ENCODE data around the gene TACC2. TPM values are rescaled to one million over a fixed set of nuclear protein-coding genes. Genes with fewer than 3 reads are reported as not detected.
A peak's percentile ranks its signal among the peaks of the same experiment; 100 is the strongest.

The TACC2 gene
- total and polyA plus RNA-seq, 7 donors = 44.0 to 439 (median 313) TPM

GRCh38 chr10:122224159-122224558 is 235.2 kb downstream of the TACC2 start:
- DNase-seq = no peak
- ATAC-seq = peak in 2 of 4 donors; percentile 4 to 26
- no peak overlapping the region for H3K4me3 ChIP-seq
- TF ChIP-seq CTCF (IDR thresholded peaks at IDR 0.05) = no peak
- H3K4me1 ChIP-seq = peaks cover 27% of the 10 kb centered on the region
- WGBS, 3 donors = 65 to 90% (median 74%) methylated on average over 9 of the region's 9 CpGs
- H3K9me3 ChIP-seq = no peaks in the 10 kb centered on the region
- no peak overlapping the region for H3K27ac ChIP-seq
- H3K36me3 ChIP-seq (ENCODE audit: insufficient read depth in 1 of 2, low read depth in 1 of 2) = peaks cover under 1 to 95% of the 10 kb centered on the region in 2 donors
- intact Hi-C loops (cut with DNase I) = no loop called here
- no peaks in the 10 kb centered on the region for H3K27me3 ChIP-seq (ENCODE audit: insufficient read depth in 3 of 3, low read length in 2 of 3)

DNA sequence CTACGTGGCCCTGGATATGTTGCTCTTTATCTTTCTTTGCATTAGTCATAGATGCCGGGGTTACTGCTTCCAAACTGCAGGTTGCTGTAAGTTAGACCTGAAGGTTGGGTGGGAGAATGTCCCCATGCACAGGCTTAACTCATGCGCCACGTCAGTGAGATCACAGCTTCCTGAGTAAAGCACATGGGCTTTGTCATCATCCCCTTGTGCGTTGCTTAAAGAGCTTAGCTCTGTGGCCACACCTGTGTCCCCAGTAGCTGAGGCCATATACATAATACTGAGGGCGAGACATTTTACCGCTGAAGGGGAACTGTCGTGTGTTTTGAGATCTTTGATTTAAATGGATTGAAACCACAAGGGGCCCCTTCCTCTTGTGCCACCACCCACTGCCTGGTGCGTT is 236.4 kb downstream of the TACC2 start:
- H3K36me3 ChIP-seq (ENCODE audit: insufficient read depth in 1 of 2, low read depth in 1 of 2) = peaks cover 6 to 95% of the 10 kb centered on the region in 2 donors
- H3K27ac ChIP-seq = no peak overlapping the region
- 87 to 93% (median 89%) methylated on average over 9 of the region's 9 CpGs for WGBS, 3 donors
- no peaks in the 10 kb centered on the region for H3K27me3 ChIP-seq (ENCODE audit: insufficient read depth in 3 of 3, low read length in 2 of 3)
- no peak for DNase-seq
- no peak overlapping the region for H3K4me3 ChIP-seq
- peaks cover 20% of the 10 kb centered on the region for H3K4me1 ChIP-seq
- no peaks in the 10 kb centered on the region for H3K9me3 ChIP-seq
- no peak for TF ChIP-seq CTCF (IDR thresholded peaks at IDR 0.05)
- intact Hi-C loops (cut with DNase I) = no loop called here
- ATAC-seq = no peak

GRCh38 chr10:122227754-122228153 is 238.8 kb downstream of the TACC2 start:
- Histone ChIP-seq H3K4me1 (peaks cover 15% of the 10 kb centered on the region), H3K27me3 (ENCODE audit: insufficient read depth in 3 of 3, low read length in 2 of 3) (no peaks in the 10 kb centered on the region), H3K36me3 (ENCODE audit: insufficient read depth in 1 of 2, low read depth in 1 of 2) (peaks cover 6 to 94% of the 10 kb centered on the region in 2 donors), H3K4me3 (no peak overlapping the region), H3K9me3 (no peaks in the 10 kb centered on the region), H3K27ac (no peak overlapping the region)
- no peak for TF ChIP-seq CTCF (IDR thresholded peaks at IDR 0.05)
- WGBS, 3 donors = 82 to 90% (median 89%) methylated on average over 4 of the region's 4 CpGs
- no peak for ATAC-seq
- intact Hi-C loops (cut with DNase I) = no loop called here
- DNase-seq = no peak

DNA sequence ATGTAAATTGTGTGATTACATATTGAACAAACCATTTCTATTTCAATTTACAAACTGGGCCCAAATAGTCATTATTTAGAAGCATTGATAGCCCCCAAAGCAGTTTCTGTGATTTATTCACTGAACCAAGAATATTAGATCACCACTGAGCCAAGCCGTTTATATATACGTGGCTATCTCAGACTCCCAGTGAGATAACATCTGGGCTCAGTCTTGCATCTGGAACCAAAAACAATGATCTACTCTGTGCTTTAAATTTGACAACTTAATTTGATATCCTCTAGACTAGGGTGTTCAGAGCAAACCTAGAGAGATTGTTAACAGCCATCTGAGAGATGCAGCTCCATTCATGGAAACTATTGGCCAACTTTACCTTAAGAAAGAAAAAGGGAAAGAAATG is 240.7 kb downstream of the TACC2 start:
- no peak for DNase-seq
- H3K36me3 ChIP-seq (ENCODE audit: insufficient read depth in 1 of 2, low read depth in 1 of 2) = peaks cover 6 to 75% of the 10 kb centered on the region in 2 donors
- no peak overlapping the region for H3K27ac ChIP-seq
- H3K9me3 ChIP-seq = no peaks in the 10 kb centered on the region
- H3K4me3 ChIP-seq = no peak overlapping the region
- no peaks in the 10 kb centered on the region for H3K27me3 ChIP-seq (ENCODE audit: insufficient read depth in 3 of 3, low read length in 2 of 3)
- TF ChIP-seq CTCF (IDR thresholded peaks at IDR 0.05) = no peak
- peaks cover 24% of the 10 kb centered on the region for H3K4me1 ChIP-seq
- intact Hi-C loops (cut with DNase I) = loop anchor here in 1 of 2 donors (5.0 kb wide), 1 partner anchor 87 kb away; no protein-coding TSS in a partner anchor
- no peak for ATAC-seq
- WGBS, 3 donors = 67 to 70% (median 68%) methylated on average over 2 of the region's 2 CpGs

DNA sequence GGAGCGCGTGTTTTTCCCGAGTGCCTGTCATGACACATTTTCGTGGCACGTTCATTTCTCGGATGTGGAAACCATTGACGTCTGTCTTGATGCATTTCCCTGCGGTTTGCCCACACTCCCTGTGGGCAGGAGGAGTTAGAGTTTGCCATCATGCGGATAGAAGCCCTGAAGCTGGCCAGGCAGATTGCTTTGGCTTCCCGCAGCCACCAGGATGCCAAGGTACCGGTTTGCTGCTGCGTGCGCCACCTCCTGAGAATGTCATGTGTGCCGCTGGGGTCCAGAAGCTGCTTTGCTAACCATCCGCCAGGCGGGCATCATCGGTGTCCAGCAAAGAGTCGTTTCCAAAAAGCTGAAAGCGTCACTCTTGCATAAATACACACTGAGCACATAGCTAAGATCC is 241.3 kb downstream of the TACC2 start:
- ATAC-seq = peak in 3 of 4 donors; percentile 29 to 48 (median 42)
- no peaks in the 10 kb centered on the region for H3K27me3 ChIP-seq (ENCODE audit: insufficient read depth in 3 of 3, low read length in 2 of 3)
- DNase-seq = peak in 1 of 2 donors; percentile 64
- intact Hi-C loops (cut with DNase I) = loop anchor here in 1 of 2 donors (5.0 kb wide), 1 partner anchor 88 kb away; no protein-coding TSS in a partner anchor
- H3K4me1 ChIP-seq = peaks cover 30% of the 10 kb centered on the region
- 82 to 95% (median 83%) methylated on average over 19 of the region's 19 CpGs for WGBS, 3 donors
- TF ChIP-seq CTCF (IDR thresholded peaks at IDR 0.05) = no peak
- H3K27ac ChIP-seq = no peak overlapping the region
- no peak overlapping the region for H3K4me3 ChIP-seq
- H3K9me3 ChIP-seq = no peaks in the 10 kb centered on the region
- peaks cover 6 to 70% of the 10 kb centered on the region in 2 donors for H3K36me3 ChIP-seq (ENCODE audit: insufficient read depth in 1 of 2, low read depth in 1 of 2)

All from psoas muscle (tissue), 8 donors.